CD4-positive, alpha-beta T cell treated with Interleukin-21 for 1 hour (primary cell): ENCODE results near the gene TMEM185A.
"Not testable (repeated sequence)": the region's sequence is repeated elsewhere in the genome, so short reads cannot be mapped to it uniquely, and the experiment has no call there.

ENCODE experiments used
- DNase-seq: peaks from one replicate; pipeline ENCODE4 v3.0.0-alpha.2; 2020

Gene TMEM185A

GRCh38 chrX:149618871-149619270 lies 12.7 kb downstream of the TMEM185A start:
- DNase-seq: no peak

GRCh38 chrX:149611623-149612175 lies 19.9 kb downstream of the TMEM185A start:
- no peak for DNase-seq

- DNase-seq: no peak
Observed at GRCh38 chrX:149610511-149610910, 21.1 kb downstream of the TMEM185A start.

GRCh38 chrX:149607699-149608098 lies 23.9 kb downstream of the TMEM185A start:
- no peak for DNase-seq

- DNase-seq: not testable (repeated sequence)
Observed at GRCh38 chrX:149605248-149605885, 26.2 kb downstream of the TMEM185A start.

- DNase-seq: not testable (repeated sequence)
Observed at GRCh38 chrX:149598603-149599002, 33.0 kb downstream of the TMEM185A start.

- DNase-seq: not testable (repeated sequence)
Observed at GRCh38 chrX:149595943-149596342, 35.6 kb downstream of the TMEM185A start.

GRCh38 chrX:149595214-149595613 lies 36.4 kb downstream of the TMEM185A start, which contains the start of gene HSFX2:
TSS of gene HSFX2 (minus strand) at chrX:149595314. CDS start at chrX:149594700, 614 bp downstream.
- not testable (repeated sequence) for DNase-seq

GRCh38 chrX:149590993-149591392 lies 40.6 kb downstream of the TMEM185A start:
- DNase-seq: not testable (repeated sequence)

- not testable (repeated sequence) for DNase-seq
Observed at GRCh38 chrX:149587359-149587758, 44.2 kb downstream of the TMEM185A start, which contains the start of gene MAGEA9B. TSS of gene MAGEA9B (minus strand) at chrX:149587459. CDS start at chrX:149583179, 4,280 bp downstream.

GRCh38 chrX:149585631-149586030 lies 46.0 kb downstream of the TMEM185A start:
- DNase-seq: not testable (repeated sequence)

GRCh38 chrX:149573456-149573855 lies 58.1 kb downstream of the TMEM185A start:
- not testable (repeated sequence) for DNase-seq

- no peak for DNase-seq
Observed at GRCh38 chrX:149572743-149573142, 58.8 kb downstream of the TMEM185A start.

- no peak for DNase-seq
Observed at GRCh38 chrX:149571770-149572169, 59.8 kb downstream of the TMEM185A start.

GRCh38 chrX:149570668-149571067 lies 60.9 kb downstream of the TMEM185A start:
- no peak for DNase-seq

GRCh38 chrX:149569770-149570169 lies 61.8 kb downstream of the TMEM185A start:
- DNase-seq: no peak

- no peak for DNase-seq
Observed at GRCh38 chrX:149568701-149569296, 62.8 kb downstream of the TMEM185A start.

- DNase-seq: no peak
Observed at GRCh38 chrX:149567621-149568417, 63.8 kb downstream of the TMEM185A start.

- no peak for DNase-seq
Observed at GRCh38 chrX:149563359-149563758, 68.2 kb downstream of the TMEM185A start.

- not testable (repeated sequence) for DNase-seq
Observed at GRCh38 chrX:149555251-149555650, 76.3 kb downstream of the TMEM185A start.

GRCh38 chrX:149551939-149552248 lies 79.7 kb downstream of the TMEM185A start:
- not testable (repeated sequence) for DNase-seq

GRCh38 chrX:149551245-149551938 lies 80.2 kb downstream of the TMEM185A start:
- DNase-seq: not testable (repeated sequence)

- DNase-seq: peak; percentile 14
Observed at GRCh38 chrX:149550454-149550853, 81.1 kb downstream of the TMEM185A start.
